HepG2 (cell line): ENCODE data around the gene HPCAL1. TPM values are rescaled to one million over a fixed set of nuclear protein-coding genes. Genes with fewer than 3 reads are reported as not detected.

Source experiments
- ARID2 ChIP-seq: sonication (generic); formaldehyde crosslinking; IDR thresholded peaks from 2 replicates; pipeline ENCODE4 v1.8.1; 2022; ENCODE audit warnings: mild to moderate bottlenecking, missing genetic modification reagents, borderline replicate concordance
- BRF2 ChIP-seq: sonication (generic); formaldehyde crosslinking; IDR thresholded peaks from 2 replicates; pipeline ENCODE4 v1.8.1; 2022; ENCODE audit warnings: mild to moderate bottlenecking, missing genetic modification reagents
- HOXD1 ChIP-seq: sonication (generic); formaldehyde crosslinking; IDR thresholded peaks from 2 replicates; pipeline ENCODE4 v1.5.0; 2020; ENCODE audit warnings: missing genetic modification reagents
- KMT2A ChIP-seq: sonication (generic); formaldehyde crosslinking; IDR thresholded peaks from 2 replicates; pipeline ENCODE4 v1.4.0; 2020; ENCODE audit warnings: missing genetic modification reagents
- MNT ChIP-seq: fragments of 450-650 bp; IDR thresholded peaks from 2 replicates; pipeline ENCODE4 v1.6.1; 2016
- PAX8 ChIP-seq: sonication (generic); formaldehyde crosslinking; IDR thresholded peaks from 2 replicates; pipeline ENCODE4 v1.8.0; 2022; ENCODE audit warnings: mild to moderate bottlenecking, missing genetic modification reagents, borderline replicate concordance
- TEF ChIP-seq: sonication (generic); formaldehyde crosslinking; IDR thresholded peaks from 2 replicates; pipeline ENCODE4 v1.5.0; 2020; ENCODE audit warnings: missing genetic modification reagents
- THAP8 ChIP-seq: sonication (generic); formaldehyde crosslinking; IDR thresholded peaks from 2 replicates; pipeline ENCODE4 v1.5.1; 2020; ENCODE audit warnings: missing genetic modification reagents, mild to moderate bottlenecking, borderline replicate concordance
- ZBTB10 ChIP-seq: sonication (generic); formaldehyde crosslinking; IDR thresholded peaks from 2 replicates; pipeline ENCODE4 v1.4.0; 2020; ENCODE audit warnings: missing genetic modification reagents, borderline replicate concordance
- ZNF281 ChIP-seq: sonication (generic); formaldehyde crosslinking; IDR thresholded peaks from 2 replicates; pipeline ENCODE4 v1.4.0; 2020; ENCODE audit warnings: missing genetic modification reagents, borderline replicate concordance
- ZNF382 ChIP-seq: sonication (generic); formaldehyde crosslinking; IDR thresholded peaks from 2 replicates; pipeline ENCODE4 v1.5.0; 2020; ENCODE audit warnings: missing genetic modification reagents, mild to moderate bottlenecking, borderline replicate concordance
- ZNF781 ChIP-seq: sonication (generic); formaldehyde crosslinking; IDR thresholded peaks from 2 replicates; pipeline ENCODE4 v1.5.1; 2020; ENCODE audit warnings: borderline replicate concordance, mild to moderate bottlenecking, missing genetic modification reagents; ENCODE audit errors: not compliant biosample characterization
- polyA plus RNA-seq, 8 experiments: library from polyadenylated mRNA; depleted of rRNA in 3 of 8; stranded (reverse) in 7 of 8; unstranded in 1 of 8; fragments of >200 nt; fragmentation: Illumina TruSeq in 4 of 8; extraction: Trizol in 4 of 8; gene quantifications; 2 replicates each; pipeline versions ENCODE4 v1.2.1 to v1.2.3, GENCODE V29; 2011 to 2016; ENCODE audit warnings: low read depth in 4 of 8, missing spikeins in 1 of 8, mixed read lengths in 1 of 8; ENCODE audit not compliant: insufficient read depth in 1 of 8
- total RNA-seq, 5 experiments: library from RNA; depleted of rRNA; stranded (reverse); fragments of >200 nt; fragmentation: Illumina TruSeq; extraction: Trizol; gene quantifications; 2 replicates each; pipeline ENCODE4 v1.2.3, GENCODE V29; 2016; ENCODE audit warnings: low read depth in 1 of 5
- TF ChIP-seq, protein P1 (sequence below): IDR thresholded peaks from 2 replicates; pipeline ENCODE4 v1.6.1; 2016
- TF ChIP-seq, protein P2 (sequence below): sonication (generic); formaldehyde crosslinking; conservative IDR thresholded peaks from 2 replicates; pipeline ENCODE4 v1.8.0; 2022; ENCODE audit warnings: low read depth, missing genetic modification reagents

Gene HPCAL1
- total and polyA plus RNA-seq, 2 of the 13 experiments (the other 11 are each of a cell fraction or from before 2014, with no cell fraction given), result 29.5 to 29.9 TPM

DNA sequence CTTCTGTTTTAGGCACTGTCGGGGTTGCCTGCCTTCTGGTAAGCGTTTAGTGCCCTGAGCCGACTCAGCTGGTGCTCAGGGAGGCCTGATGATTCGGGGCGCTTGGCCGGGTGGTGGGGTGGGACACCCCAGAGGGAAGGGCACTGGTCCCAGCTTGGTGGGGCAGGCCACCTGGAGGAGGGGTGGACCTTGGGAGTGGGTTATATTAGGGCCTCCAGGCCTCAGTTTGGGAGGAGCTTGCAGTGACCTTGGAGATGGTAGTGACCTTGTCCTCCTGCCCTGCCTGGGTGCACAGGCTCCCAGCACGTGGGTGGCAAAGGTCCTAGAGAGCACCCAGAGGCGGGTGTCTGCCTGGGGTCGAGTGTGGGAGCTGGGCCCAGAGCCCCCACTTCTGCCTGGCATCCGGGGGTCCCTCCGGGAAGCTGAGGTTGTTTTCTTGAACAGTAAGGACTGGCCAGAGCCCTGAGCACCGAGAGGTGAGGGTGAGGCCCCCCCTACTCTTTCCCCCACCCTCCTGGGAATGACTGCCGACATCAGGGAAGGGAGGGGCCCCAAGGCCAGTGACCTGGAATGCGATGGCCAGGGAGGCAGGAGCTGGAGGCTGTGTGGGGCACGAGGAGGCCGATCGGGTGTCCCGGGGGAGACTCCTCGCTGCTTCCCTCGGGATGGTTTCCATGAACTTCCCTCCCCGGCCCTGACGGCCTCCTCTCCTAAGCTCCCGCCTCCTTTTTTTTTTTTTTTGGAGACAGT, 61.3 kb downstream of the HPCAL1 start (continued):
- TF ChIP-seq HOXD1 (no peak), TEF (no peak), BRF2 (no peak), ZNF781 (no peak), KMT2A (no peak), ZNF281 (CRISPR knock-in tag) (peak; percentile 18; the same call in 1 of the 2 replicates), THAP8 (CRISPR knock-in tag) (no peak), PAX8 (CRISPR knock-in tag) (no peak), ZBTB10 (CRISPR knock-in tag) (no peak; the same call in 1 of the 2 replicates), ARID2 (CRISPR knock-in tag) (no peak), ZNF382 (no peak), MNT (no peak)
- TF ChIP-seq, protein P1, sequence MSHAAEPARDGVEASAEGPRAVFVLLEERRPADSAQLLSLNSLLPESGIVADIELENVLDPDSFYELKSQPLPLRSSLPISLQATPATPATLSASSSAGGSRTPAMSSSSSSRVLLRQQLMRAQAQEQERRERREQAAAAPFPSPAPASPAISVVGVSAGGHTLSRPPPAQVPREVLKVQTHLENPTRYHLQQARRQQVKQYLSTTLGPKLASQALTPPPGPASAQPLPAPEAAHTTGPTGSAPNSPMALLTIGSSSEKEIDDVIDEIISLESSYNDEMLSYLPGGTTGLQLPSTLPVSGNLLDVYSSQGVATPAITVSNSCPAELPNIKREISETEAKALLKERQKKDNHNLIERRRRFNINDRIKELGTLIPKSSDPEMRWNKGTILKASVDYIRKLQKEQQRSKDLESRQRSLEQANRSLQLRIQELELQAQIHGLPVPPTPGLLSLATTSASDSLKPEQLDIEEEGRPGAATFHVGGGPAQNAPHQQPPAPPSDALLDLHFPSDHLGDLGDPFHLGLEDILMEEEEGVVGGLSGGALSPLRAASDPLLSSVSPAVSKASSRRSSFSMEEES, result no peak
- TF ChIP-seq, protein P2, sequence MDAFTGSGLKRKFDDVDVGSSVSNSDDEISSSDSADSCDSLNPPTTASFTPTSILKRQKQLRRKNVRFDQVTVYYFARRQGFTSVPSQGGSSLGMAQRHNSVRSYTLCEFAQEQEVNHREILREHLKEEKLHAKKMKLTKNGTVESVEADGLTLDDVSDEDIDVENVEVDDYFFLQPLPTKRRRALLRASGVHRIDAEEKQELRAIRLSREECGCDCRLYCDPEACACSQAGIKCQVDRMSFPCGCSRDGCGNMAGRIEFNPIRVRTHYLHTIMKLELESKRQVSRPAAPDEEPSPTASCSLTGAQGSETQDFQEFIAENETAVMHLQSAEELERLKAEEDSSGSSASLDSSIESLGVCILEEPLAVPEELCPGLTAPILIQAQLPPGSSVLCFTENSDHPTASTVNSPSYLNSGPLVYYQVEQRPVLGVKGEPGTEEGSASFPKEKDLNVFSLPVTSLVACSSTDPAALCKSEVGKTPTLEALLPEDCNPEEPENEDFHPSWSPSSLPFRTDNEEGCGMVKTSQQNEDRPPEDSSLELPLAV (CRISPR knock-in tag), result no peak
